NCI-H1694 treated with DMSO at 0.1 percent for 48 hours (cell line): Measurements from ENCODE around the gene GAS2L1.

Experiments
- DNase-seq: peaks from one replicate; lab custom pipeline; 2025; lab: John Stamatoyannopoulos, UW

Gene GAS2L1

DNA sequence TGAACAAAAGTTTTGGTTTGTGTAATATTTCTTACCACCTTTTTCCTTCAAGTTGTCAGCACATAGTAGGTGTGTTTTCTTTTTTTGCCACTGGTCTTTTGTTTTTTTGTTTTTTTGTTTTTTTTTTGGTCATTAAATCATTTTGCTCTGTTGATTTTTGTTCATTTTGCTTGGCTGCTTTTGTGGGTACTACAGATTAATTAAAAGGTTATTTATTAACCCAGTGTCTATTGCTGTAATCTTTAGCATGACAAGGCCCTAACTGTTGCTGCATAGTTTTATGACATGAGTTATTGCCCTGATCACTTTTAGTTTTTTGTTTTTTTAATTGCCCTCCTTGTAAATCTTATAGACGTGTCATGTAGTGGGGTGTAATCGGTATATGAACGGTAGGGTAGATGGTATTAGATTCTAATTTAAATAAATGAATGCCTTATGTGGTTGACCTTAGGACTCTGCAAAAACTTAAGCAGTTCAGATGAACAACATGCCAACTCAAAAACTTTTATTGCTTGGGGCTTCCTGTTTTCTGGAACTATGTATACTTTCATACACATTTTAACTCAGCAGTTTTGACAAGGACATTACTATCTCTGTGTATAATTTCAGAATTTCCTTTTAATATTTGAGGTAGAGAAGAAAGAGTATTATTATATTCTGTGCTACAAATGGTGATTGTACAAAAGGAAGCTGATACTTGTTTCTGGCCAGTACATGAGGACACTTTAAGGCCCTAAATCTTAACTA lies 30.5 kb upstream of the GAS2L1 start:
- DNase-seq, result no peak

DNA sequence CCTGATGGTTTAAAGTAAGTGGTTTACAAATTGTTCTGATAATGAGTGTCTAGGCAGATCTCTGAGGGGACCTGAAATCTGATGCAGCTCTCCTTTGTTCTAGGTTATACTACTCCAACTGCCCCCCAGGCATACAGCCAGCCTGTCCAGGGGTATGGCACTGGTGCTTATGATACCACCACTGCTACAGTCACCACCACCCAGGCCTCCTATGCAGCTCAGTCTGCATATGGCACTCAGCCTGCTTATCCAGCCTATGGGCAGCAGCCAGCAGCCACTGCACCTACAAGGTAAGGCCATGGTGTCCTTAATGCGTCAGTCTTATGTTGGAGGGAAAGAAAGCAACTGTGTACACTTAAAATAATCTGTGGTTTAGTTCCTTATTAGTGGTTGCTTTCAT lies 28.5 kb upstream of the GAS2L1 start:
- DNase-seq, result no peak

DNA sequence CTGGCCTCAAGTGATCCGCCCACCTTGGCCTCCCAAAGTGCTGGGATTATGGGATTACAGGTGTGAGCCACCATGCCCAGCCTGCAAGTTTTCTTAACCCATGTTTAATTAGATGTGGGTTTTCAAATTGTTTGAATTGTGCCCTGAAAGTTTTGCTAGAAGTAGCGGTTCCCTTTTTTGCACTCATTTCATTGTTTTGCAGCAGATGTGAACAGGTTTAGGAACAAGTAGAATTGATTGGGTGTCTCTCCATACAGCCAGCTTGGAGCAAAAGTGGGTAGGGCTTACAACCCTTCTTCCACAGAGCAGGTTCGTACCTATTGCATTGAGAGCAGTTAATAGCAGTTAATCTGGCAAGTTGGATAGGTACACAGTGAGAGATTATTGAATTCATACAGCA lies 22.3 kb upstream of the GAS2L1 start:
- DNase-seq, result no peak

DNA sequence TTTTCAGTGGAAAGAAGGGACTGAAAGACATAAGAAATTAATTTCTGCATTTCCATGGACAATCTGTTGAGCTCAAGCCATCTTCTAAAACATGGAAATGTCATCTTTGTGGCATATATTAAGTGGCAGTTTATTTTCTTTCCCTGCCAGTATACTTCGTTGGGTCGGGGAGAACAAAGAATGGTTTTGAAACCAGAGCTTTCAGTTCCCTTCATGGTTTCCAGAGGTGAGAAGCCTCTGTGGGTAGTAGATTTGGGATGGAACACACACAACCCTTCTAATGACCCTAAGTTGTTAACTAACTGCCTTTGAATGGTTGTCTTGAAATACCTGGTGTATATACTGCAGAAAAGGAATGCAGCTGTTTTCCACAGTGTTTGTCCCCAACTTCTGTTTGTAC lies 17.6 kb upstream of the GAS2L1 start:
- DNase-seq, result no peak

DNA sequence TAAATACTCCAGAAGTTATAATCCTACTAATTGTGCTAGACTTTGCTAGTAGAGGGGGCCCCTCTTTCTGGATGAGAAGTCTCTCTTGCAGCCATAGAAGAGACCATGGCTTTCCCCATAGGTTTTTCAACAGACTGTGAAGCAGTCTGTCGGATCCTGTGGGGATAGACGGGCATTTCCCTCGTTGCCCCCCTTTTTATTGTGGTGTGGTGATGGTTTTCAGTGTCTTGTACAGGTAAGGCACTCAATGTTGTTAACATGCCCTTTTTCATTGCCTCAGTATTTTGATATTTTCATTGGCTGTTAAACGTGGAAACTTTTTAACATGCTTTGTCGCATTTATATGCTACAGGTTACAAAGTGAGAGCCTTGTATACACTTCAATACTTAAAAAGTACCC lies 16.4 kb upstream of the GAS2L1 start:
- no peak for DNase-seq

DNA sequence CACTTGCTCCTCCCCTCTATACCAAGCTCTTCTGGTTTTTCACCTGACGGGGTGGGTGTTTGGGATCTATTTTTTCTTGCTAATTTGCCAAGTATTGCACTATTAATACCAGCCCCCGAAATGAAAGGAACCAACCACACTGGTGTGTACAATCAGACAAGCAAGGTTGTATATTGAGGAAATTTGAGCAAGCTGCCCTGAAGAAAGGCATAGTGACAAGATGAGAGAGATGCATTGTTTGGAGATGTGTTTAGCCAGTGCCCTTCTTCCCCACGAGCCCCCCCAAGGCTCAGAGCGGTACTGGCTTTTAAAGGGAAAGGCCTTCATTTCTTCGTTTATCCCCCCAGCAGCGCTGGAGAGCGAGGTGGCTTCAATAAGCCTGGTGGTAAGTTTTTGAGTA lies 15.2 kb upstream of the GAS2L1 start:
- DNase-seq, result no peak

DNA sequence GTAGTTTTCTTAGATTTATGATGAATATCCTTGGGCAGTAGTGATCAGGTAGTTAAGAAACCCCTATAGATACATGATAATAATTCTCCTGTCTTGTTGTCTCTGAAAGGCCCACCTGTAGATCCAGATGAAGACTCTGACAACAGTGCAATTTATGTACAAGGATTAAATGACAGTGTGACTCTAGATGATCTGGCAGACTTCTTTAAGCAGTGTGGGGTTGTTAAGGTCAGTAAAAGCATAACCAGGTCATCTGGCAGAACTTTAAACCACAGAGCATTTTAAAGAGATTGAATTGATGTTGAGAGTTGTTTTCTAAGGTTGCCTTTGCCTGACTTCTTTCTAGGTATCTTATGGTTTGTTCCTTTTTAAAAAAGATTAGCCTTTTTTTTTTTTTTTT lies 14.1 kb upstream of the GAS2L1 start:
- no peak for DNase-seq

DNA sequence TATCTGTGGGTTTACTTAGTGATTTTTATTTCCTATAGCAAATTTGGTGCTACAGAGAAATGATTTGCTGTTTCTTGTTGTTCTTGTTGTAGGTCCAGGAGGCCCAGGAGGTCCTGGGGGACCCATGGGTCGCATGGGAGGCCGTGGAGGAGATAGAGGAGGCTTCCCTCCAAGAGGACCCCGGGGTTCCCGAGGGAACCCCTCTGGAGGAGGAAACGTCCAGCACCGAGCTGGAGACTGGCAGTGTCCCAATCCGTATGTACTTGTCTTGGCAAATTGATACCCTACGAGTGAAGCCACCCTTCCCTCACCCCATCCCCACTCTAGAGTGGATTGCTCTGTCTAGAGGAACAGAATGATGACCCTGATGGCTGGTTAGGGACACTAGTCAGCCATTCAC lies 7.8 kb upstream of the GAS2L1 start:
- DNase-seq, result no peak

DNA sequence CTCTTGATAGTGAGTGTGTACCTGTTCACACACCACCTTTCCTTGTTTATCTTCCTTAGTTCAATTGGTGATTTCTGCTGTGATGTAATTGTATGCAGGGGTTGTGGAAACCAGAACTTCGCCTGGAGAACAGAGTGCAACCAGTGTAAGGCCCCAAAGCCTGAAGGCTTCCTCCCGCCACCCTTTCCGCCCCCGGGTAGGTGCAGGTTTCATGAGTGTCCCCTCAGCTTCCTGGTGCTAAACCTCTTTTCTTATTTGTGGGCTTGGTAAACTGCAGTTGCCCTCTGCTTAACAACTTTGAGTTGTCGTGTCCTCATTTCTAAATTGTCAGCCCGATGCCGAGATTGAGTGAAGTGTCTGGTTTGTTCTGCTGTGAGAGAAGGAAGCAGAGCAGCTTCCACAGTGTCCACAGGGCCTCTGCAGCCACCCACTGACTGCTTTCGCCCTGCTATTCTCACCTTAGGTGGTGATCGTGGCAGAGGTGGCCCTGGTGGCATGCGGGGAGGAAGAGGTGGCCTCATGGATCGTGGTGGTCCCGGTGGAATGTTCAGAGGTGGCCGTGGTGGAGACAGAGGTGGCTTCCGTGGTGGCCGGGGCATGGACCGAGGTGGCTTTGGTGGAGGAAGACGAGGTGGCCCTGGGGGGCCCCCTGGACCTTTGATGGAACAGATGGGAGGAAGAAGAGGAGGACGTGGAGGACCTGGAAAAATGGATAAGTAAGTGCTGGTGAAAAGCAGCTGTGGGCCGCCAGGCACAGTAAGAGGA lies 7.1 kb upstream of the GAS2L1 start:
- no peak for DNase-seq

DNA sequence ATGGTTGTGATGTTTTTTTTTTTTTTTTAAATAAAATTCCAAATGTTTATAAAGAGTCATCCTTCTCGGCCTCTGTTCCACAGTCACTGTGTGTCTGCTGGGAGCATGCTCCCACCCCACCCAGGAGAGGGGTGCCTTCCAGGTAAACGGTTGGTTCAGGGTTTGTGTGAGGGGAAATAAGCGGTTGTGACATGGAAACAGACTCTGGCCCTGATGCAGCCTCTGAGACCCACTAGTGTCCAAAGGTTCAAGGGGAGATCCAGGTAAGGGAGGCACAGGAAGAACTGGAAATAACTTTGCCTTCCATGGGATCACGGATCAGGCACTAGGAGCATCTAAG lies 6.0 kb upstream of the GAS2L1 start:
- DNase-seq, result no peak

DNA sequence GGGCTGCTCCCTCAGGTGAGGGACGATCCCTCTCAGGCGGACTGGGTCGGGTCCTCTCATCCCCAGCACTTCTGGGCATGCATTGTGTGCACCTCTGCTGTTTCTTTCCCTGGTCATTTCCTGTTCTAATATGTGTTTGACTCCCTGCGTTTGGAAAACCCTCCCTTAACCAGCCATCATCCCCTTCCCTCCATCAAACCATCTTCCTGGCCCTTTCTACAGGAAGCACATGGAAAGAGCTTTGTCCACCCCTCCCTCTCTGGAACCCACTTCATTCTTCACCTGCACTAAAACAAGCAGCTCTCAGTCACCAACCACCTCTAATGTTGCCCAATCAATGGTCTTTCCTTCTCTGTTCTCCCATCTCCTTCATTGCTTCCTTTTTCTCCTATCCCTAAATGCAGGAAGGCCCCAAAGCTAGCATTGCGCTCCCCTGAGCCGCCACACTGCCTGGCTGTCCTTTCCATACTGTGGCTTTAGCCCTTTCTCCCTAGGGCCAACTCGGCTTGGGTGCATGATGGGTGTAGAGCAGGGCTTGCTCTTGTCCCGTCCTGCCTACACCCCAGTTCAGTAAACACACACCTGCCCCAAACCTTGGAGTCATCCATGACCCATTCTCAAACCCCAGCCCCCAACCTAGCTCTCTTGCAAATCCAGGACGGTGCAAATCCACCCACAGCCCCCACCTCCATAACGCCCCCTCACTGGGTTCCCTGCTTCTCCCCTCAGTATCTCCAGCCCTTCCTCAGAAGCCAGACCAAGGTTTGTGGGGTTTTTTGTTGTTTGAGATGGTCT lies 5.4 kb upstream of the GAS2L1 start:
- DNase-seq, result no peak

DNA sequence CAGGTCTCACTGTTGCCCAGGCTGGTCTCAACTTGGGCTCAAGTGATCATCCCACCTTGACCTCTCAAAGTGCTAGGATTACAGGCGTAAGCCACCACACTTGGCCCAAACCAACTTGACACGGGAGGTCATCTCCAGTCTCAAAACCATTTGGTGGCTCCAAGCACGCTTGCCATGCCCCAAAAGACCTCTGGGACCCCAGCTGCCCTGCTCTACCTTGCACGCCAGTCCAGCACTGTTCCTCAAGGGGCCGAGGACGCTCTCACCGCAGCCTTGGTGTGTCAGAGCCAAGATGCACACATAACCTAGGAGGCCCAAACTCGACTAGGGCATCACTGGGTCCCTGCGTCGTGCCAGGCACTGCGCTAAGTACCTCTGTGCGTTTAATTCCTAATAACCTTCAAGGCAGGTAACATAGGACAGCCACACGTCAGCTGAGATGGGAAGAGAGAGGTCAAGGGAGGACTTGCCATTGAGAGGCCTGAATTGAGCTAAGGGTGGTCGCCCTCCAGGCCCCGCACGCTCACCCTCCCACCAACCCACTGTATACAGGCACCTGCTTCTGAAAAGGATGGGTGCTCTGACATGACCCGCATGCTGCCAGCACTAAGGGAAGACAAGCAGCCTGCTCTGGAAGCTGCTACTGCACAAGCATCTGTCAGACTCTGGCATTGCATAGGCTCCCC lies 4.6 kb upstream of the GAS2L1 start:
- DNase-seq, result no peak

DNA sequence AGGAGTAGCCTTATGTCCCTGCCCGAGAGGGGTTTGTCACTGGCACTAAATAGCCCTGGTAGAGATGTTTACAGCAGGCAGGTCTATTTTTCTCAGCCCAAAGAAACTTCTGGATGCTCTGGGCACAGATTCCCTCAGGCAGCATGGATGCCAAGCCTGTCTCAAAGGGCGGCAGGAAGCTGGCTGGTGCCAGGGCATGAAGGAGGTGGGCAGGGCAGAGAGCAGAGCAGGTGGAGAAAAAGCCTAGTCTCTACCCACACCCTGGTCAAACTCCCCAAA lies 4.1 kb upstream of the GAS2L1 start:
- peak; percentile 53 for DNase-seq

DNA sequence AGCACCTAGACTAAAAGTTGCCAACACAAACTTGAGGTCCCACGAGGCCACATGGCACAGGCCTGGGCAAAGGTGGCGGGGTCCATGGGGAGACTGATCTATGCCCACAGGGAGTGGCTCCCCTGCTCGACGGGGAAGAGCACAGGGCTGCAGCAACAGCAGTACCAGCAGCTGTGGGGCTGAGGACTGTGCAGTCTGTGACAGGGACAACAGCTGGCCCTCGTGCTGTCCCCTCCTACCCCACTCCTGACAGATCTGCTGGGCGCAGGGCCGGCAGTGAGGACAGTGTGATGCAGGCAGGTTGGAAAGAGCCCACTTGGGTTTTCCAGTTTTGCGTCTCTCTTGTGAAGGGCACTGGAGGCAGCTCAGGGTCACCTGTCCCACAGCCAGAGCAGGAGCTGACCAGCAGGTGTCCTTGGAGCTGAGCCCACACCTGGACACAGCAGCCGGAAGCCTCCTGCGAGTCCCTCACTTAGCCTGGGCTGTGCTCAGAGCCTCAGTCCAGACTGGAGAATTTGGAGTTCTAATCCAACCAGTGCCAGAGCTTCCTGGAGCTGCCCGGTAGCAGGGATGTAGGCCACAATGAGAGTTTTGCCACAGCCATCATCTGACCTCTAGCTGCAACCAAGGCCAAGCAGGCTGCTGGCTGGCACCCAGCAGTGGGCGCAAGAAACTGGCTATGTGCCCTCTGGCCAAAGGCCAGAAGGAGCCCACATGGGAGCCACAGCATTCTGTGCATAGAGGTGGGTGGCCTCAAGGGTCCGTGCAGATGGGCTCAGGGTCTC lies 3.6 kb upstream of the GAS2L1 start:
- DNase-seq, result no peak

DNA sequence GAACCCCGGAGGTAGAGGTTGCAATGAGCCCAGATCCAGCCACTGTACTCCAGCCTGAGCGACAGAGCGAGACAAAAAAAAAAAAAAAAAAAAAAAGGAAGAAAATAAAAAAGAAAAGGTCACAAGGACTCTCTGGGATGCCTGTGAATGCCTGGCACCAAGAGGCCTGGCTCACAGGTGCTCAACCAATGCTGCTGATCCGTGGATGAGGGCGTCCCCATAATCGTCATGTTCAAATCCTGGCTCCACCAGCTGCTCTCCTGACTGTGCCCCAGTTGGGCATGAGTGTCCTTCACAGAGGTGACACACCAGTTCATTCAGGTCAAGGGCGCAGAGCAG lies 645 bp upstream of the GAS2L1 start:
- DNase-seq, result peak; percentile 50

DNA sequence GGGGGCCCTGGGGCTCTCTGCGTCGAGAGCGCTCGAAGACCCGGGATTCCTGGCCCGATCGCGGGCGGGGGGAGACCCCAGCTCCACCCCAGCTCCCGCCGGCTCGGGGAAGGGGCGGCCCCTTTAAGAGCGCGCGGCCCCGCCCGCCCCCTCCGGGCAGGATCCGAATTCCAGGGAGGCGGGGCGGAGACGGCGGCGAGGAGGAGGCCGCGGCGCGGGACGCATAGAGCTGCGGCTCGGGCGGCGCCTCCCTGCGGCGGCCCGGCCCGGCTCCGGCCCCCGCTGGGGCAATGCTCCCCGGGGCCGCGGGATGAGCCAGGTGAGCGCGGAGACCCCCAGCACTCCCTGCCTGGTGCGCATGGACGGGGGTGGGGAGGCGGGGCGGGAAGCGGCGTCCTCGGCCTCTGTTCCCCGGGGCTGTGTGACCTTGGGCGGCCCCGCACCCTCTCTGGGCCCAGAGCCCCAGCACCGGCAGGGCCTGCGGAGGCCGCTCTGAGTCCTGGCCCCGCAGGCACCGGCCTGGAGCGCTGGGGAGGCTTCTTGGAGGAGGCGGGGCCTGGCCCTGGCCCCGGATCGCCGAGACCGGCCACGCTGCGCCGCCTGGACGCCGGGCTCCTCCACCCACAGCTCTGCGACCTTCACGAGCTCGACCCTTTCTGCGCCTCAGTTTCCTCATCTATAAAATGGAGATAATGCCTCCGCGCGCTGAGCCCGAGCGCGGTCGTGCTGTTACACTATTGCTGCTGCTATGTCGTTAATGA lies 565 bp downstream of the GAS2L1 start:
- DNase-seq, result peak; percentile 34

DNA sequence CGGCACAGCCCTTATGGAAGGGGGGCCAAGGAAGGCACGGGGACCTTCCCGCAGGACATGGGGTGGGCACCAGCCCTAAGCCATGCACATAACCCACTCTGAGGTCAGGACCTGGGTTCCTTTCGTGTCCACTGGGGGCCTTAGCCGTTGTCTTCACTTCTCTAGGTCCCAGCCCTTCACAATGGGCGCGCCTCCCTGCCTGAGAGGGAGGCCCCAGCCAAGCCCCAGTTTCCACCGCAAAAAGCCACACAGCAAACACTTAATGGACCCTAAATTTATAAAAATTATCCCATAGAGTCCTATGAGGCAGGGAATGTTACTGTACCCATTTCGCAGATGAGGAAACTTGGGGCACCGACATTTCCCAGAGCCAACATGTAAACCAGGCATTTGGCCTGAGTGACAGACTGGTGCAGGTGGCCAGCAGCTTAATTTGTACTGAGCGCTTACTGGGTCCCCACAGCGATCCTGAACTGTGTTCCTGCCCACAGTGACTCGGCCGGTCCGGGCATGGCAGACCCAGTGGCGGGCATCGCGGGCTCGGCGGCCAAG lies 1.2 kb downstream of the GAS2L1 start:
- no peak for DNase-seq

DNA sequence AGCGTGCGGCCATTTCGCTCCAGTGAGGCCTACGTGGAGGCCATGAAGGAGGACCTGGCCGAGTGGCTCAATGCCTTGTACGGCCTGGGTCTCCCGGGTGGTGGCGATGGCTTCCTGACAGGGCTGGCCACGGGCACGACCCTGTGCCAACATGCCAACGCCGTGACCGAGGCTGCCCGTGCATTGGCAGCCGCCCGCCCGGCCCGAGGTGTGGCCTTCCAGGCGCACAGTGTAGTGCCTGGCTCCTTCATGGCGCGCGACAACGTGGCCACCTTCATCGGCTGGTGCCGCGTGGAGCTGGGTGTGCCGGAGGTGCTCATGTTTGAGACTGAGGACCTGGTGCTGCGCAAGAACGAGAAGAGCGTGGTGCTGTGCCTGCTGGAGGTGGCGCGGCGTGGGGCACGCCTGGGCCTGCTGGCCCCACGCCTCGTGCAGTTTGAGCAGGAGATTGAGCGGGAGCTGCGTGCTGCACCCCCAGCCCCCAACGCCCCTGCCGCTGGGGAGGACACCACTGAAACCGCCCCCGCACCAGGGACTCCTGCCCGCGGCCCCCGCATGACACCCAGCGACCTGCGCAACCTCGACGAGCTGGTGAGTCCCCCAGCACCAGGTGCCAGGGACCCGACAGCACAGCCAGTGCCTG lies 1.8 kb downstream of the GAS2L1 start:
- DNase-seq, result no peak

DNA sequence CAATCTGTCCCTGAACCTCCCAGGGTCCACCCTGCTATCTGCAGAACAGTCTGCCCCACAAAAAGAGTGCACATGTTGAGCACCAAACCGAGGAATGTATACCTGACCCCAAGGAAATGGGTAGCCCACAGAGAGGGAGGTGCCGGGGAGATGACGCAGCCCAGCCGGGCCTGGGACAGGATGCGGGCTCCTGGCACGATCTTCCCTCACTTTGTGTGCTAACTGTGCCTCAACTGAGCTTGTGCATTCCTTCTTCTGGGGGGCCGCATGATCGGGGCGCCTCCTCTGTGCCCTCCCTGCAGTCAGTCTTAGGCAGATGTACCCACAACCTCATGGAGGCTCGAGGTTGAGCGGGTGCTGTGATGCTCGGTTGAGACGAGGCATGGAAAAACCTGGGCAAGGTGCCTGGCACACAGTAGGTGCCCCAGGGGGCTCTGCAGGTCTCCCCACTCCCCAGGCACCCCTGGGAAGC lies 2.4 kb downstream of the GAS2L1 start:
- no peak for DNase-seq

DNA sequence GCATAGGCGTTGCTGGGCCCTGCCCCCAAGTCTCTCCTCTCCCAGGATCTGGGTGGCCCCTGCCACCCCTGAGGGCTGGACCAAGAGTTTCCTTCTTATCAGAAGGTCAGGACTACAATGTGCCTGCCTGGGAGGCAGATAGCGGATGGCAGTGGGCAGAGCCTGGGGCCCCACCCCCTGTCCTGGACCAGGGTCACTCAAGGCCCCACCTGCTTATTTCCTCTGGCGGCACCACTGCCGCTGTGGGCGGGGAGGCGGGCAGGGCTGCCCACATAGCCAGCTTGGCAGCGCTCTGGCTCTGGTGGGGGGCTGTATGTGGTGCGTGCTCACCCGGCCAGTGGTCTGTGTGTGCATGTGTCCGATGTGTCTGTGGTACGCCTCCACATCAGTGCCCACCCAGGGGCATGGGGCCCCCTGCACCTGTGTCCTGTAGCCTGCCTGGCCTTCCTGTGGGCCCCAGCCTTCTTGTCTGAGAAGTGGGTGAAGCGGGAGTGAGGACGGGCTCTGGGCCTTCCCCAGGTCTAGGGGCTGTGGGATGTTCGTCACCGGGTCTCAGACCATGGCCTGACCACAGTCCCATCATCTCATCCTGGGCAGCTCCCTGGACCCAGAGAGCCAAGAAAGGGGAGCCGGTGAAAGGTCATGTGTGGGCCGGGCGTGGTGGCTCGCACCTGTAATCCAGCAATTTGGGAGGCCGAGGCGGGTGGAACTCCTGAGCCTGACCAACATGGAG lies 3.0 kb downstream of the GAS2L1 start:
- no peak for DNase-seq
